HepG2 (cell line): Measurements from ENCODE around the gene TNS4. TPM values are rescaled to one million over a fixed set of nuclear protein-coding genes. Genes with fewer than 3 reads are reported as not detected.

Experiments
- BORCS8-MEF2B ChIP-seq: sonication (generic); formaldehyde crosslinking; IDR thresholded peaks from 2 replicates; pipeline ENCODE4 v1.8.0; 2022; ENCODE audit warnings: mild to moderate bottlenecking, missing genetic modification reagents
- BRD4 ChIP-seq: sonication (generic); formaldehyde crosslinking; IDR thresholded peaks from 2 replicates; pipeline ENCODE4 v1.4.0; 2020; ENCODE audit warnings: missing genetic modification reagents
- GTF2F1 ChIP-seq: fragments of 150-350 bp; IDR thresholded peaks from 2 replicates; pipeline ENCODE4 v1.6.1; 2014; ENCODE audit warnings: low read length
- HIVEP1 ChIP-seq: sonication (generic); formaldehyde crosslinking; IDR thresholded peaks from 2 replicates; pipeline ENCODE4 v1.4.0; 2020; ENCODE audit warnings: mild to moderate bottlenecking, missing genetic modification reagents
- JUNB ChIP-seq: sonication (generic); formaldehyde crosslinking; IDR thresholded peaks from 2 replicates; pipeline ENCODE4 v1.8.0; 2022; ENCODE audit warnings: missing genetic modification reagents, mild to moderate bottlenecking, borderline replicate concordance
- KLF16 ChIP-seq, 2 experiments: sonication (generic) in 1 of 2; formaldehyde crosslinking in 1 of 2; IDR thresholded peaks; 2 replicates each; pipeline versions ENCODE4 v1.6.1 to v1.8.0; 2016 to 2023; ENCODE audit warnings: missing genetic modification reagents in 2 of 2, missing compliant biosample characterization in 1 of 2
- MED13 ChIP-seq: sonication (generic); formaldehyde crosslinking; IDR thresholded peaks from 2 replicates; pipeline ENCODE4 v1.5.0; 2020; ENCODE audit warnings: missing genetic modification reagents
- MNT ChIP-seq: fragments of 450-650 bp; IDR thresholded peaks from 2 replicates; pipeline ENCODE4 v1.6.1; 2016
- NBN ChIP-seq: fragments of 450-650 bp; conservative IDR thresholded peaks from 2 replicates; pipeline ENCODE4 v1.6.1; 2017
- PCBP2 ChIP-seq: fragments of 200-400 bp; formaldehyde crosslinking; optimal IDR thresholded peaks from 2 replicates; pipeline ENCODE3; 2018; ENCODE audit warnings: low read length, low read depth; ENCODE audit not compliant: poor library complexity, severe bottlenecking
- PITX1 ChIP-seq: sonication (generic); formaldehyde crosslinking; IDR thresholded peaks from 2 replicates; pipeline ENCODE4 v1.5.1; 2020; ENCODE audit warnings: mild to moderate bottlenecking, missing genetic modification reagents
- RBM22 ChIP-seq: fragments of 200-400 bp; formaldehyde crosslinking; optimal IDR thresholded peaks from 2 replicates; pipeline ENCODE3; 2017; ENCODE audit warnings: mild to moderate bottlenecking, low read length, moderate library complexity
- SMAD3 ChIP-seq: sonication (generic); formaldehyde crosslinking; IDR thresholded peaks from 2 replicates; pipeline ENCODE4 v1.4.0; 2020; ENCODE audit warnings: missing genetic modification reagents
- TOE1 ChIP-seq: sonication (generic); formaldehyde crosslinking; IDR thresholded peaks from 2 replicates; pipeline ENCODE4 v1.4.0; 2020; ENCODE audit warnings: mild to moderate bottlenecking, missing genetic modification reagents
- ZFP41 ChIP-seq: sonication (generic); formaldehyde crosslinking; IDR thresholded peaks from 2 replicates; pipeline ENCODE4 v1.4.0; 2020; ENCODE audit warnings: mild to moderate bottlenecking, missing genetic modification reagents, borderline replicate concordance
- ZKSCAN8 ChIP-seq: IDR thresholded peaks from 2 replicates; pipeline ENCODE4 v1.6.1; 2016; ENCODE audit warnings: borderline replicate concordance, missing genetic modification reagents, missing compliant biosample characterization
- ZNF24 ChIP-seq: fragments of 450-650 bp; IDR thresholded peaks from 2 replicates; pipeline ENCODE4 v1.6.1; 2017; ENCODE audit warnings: antibody characterized with exemption, mild to moderate bottlenecking
- ZNF253 ChIP-seq: sonication (generic); formaldehyde crosslinking; IDR thresholded peaks from 2 replicates; pipeline ENCODE4 v1.8.0; 2022; ENCODE audit warnings: mild to moderate bottlenecking, missing genetic modification reagents, borderline replicate concordance
- ZNF292 ChIP-seq: sonication (generic); formaldehyde crosslinking; IDR thresholded peaks from 2 replicates; pipeline ENCODE4 v1.8.1; 2022; ENCODE audit warnings: mild to moderate bottlenecking, low read depth, missing genetic modification reagents, borderline replicate concordance
- ZNF34 ChIP-seq: sonication (generic); formaldehyde crosslinking; IDR thresholded peaks from 2 replicates; pipeline ENCODE4 v1.4.0; 2020; ENCODE audit warnings: mild to moderate bottlenecking, missing genetic modification reagents, borderline replicate concordance
- ZNF672 ChIP-seq: sonication (generic); formaldehyde crosslinking; IDR thresholded peaks from 2 replicates; pipeline ENCODE4 v1.8.1; 2022; ENCODE audit warnings: missing genetic modification reagents
- ZNF816 ChIP-seq: sonication (generic); formaldehyde crosslinking; IDR thresholded peaks from 2 replicates; pipeline ENCODE4 v1.8.0; 2022; ENCODE audit warnings: missing genetic modification reagents, mild to moderate bottlenecking, borderline replicate concordance
- ZNF839 ChIP-seq: sonication (generic); formaldehyde crosslinking; IDR thresholded peaks from 2 replicates; pipeline ENCODE4 v1.4.0; 2020; ENCODE audit warnings: missing genetic modification reagents, mild to moderate bottlenecking, borderline replicate concordance
- polyA plus RNA-seq, 8 experiments: library from polyadenylated mRNA; depleted of rRNA in 3 of 8; stranded (reverse) in 7 of 8; unstranded in 1 of 8; fragments of >200 nt; fragmentation: Illumina TruSeq in 4 of 8; extraction: Trizol in 4 of 8; gene quantifications; 2 replicates each; pipeline versions ENCODE4 v1.2.1 to v1.2.3, GENCODE V29; 2011 to 2016; ENCODE audit warnings: low read depth in 4 of 8, missing spikeins in 1 of 8, mixed read lengths in 1 of 8; ENCODE audit not compliant: insufficient read depth in 1 of 8
- total RNA-seq, 5 experiments: library from RNA; depleted of rRNA; stranded (reverse); fragments of >200 nt; fragmentation: Illumina TruSeq; extraction: Trizol; gene quantifications; 2 replicates each; pipeline ENCODE4 v1.2.3, GENCODE V29; 2016; ENCODE audit warnings: low read depth in 1 of 5
- TF ChIP-seq, protein P1 (sequence below): sonication (generic); formaldehyde crosslinking; IDR thresholded peaks from 2 replicates; pipeline ENCODE4 v1.9.0; 2022; ENCODE audit warnings: missing genetic modification reagents, mild to moderate bottlenecking, borderline replicate concordance
- TF ChIP-seq, protein P2 (sequence below): sonication (generic); formaldehyde crosslinking; IDR thresholded peaks from 2 replicates; pipeline ENCODE4 v1.5.0; 2020; ENCODE audit warnings: missing genetic modification reagents, mild to moderate bottlenecking, borderline replicate concordance
- TF ChIP-seq, protein P3 (sequence below): sonication (generic); formaldehyde crosslinking; IDR thresholded peaks from 2 replicates; pipeline ENCODE4 v1.8.0; 2022; ENCODE audit warnings: mild to moderate bottlenecking, missing genetic modification reagents

TNS4 gene
- total and polyA plus RNA-seq, 2 of the 13 experiments (the other 11 are each of a cell fraction or from before 2014, with no cell fraction given) = 0.58 to 2.1 TPM

- TF ChIP-seq BORCS8-MEF2B (CRISPR knock-in tag) (no peak), ZNF816 (no peak), PCBP2 (no peak), SMAD3 (CRISPR knock-in tag) (no peak), BRD4 (CRISPR knock-in tag) (no peak), HIVEP1 (CRISPR knock-in tag) (no peak), KLF16 (CRISPR knock-in tag; IDR thresholded peaks at IDR 0.05) (no peak), ZNF839 (CRISPR knock-in tag) (no peak), GTF2F1 (no peak), JUNB (no peak), MNT (no peak), ZNF24 (peak; percentile 83), ZFP41 (CRISPR knock-in tag) (no peak), TOE1 (CRISPR knock-in tag) (no peak), RBM22 (no peak), MED13 (CRISPR knock-in tag) (no peak), PITX1 (CRISPR knock-in tag) (no peak), ZNF672 (CRISPR knock-in tag) (no peak), ZNF34 (CRISPR knock-in tag) (no peak), ZKSCAN8 (CRISPR knock-in tag) (no peak), ZNF292 (CRISPR knock-in tag) (no peak), NBN (no peak), ZNF253 (CRISPR knock-in tag) (no peak)
- TF ChIP-seq, protein P1, sequence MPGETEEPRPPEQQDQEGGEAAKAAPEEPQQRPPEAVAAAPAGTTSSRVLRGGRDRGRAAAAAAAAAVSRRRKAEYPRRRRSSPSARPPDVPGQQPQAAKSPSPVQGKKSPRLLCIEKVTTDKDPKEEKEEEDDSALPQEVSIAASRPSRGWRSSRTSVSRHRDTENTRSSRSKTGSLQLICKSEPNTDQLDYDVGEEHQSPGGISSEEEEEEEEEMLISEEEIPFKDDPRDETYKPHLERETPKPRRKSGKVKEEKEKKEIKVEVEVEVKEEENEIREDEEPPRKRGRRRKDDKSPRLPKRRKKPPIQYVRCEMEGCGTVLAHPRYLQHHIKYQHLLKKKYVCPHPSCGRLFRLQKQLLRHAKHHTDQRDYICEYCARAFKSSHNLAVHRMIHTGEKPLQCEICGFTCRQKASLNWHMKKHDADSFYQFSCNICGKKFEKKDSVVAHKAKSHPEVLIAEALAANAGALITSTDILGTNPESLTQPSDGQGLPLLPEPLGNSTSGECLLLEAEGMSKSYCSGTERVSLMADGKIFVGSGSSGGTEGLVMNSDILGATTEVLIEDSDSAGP (CRISPR knock-in tag) = no peak
- TF ChIP-seq, protein P2, sequence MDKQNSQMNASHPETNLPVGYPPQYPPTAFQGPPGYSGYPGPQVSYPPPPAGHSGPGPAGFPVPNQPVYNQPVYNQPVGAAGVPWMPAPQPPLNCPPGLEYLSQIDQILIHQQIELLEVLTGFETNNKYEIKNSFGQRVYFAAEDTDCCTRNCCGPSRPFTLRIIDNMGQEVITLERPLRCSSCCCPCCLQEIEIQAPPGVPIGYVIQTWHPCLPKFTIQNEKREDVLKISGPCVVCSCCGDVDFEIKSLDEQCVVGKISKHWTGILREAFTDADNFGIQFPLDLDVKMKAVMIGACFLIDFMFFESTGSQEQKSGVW = no peak
- TF ChIP-seq, protein P3, sequence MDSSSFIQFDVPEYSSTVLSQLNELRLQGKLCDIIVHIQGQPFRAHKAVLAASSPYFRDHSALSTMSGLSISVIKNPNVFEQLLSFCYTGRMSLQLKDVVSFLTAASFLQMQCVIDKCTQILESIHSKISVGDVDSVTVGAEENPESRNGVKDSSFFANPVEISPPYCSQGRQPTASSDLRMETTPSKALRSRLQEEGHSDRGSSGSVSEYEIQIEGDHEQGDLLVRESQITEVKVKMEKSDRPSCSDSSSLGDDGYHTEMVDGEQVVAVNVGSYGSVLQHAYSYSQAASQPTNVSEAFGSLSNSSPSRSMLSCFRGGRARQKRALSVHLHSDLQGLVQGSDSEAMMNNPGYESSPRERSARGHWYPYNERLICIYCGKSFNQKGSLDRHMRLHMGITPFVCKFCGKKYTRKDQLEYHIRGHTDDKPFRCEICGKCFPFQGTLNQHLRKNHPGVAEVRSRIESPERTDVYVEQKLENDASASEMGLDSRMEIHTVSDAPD (CRISPR knock-in tag) = no peak; the same call in 1 of the 2 replicates
Observed at GRCh38 chr17:40516581-40517285, 15.3 kb upstream of the TNS4 start (continued).
